A375 (cell line): ENCODE measurements around the gene TOGARAM2. TPM values are rescaled to one million over a fixed set of nuclear protein-coding genes. Genes with fewer than 3 reads are reported as not detected.

Experiments
- small RNA-seq: library from RNA; depleted of rRNA; stranded (forward); fragments of <200 nt; gene quantifications from one replicate; pipeline ENCODE3, GENCODE V24; 2014
- total RNA-seq: library from RNA; depleted of rRNA; stranded (reverse); fragments of >200 nt; shearing (Covaris generic); gene quantifications from 2 replicates; pipeline ENCODE4 v1.2.3, GENCODE V29; 2014; rRNA removed

Gene TOGARAM2
- 0.08 TPM in 1 of 2 replicates, not detected in the other for total RNA-seq

DNA sequence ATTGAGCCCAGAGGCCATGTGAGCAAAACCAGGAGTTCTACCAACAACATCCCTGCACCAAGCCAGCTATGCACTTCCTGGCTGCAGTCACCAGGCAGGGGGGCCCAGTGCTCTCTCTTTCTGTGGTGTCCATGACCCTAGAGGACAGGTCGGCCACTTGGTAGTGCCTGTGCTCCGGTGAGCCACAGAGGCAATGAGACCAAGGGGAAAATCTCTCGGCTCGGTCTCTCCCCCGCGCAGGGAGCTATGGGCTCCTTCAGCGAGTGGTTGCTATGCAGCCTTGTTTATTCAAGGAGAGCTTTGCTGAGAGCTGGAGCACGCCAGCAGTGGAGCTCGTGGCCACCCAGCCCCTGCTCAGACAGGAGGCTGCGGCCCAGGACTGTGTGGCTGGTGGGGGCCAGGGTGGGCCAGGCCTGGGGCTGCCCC, at the start of gene TOGARAM2:
TOGARAM2 (plus strand) TSS at position 283 of the 426 bp plus-strand sequence. CDS start 13,537 bp downstream, outside the sequence.

DNA sequence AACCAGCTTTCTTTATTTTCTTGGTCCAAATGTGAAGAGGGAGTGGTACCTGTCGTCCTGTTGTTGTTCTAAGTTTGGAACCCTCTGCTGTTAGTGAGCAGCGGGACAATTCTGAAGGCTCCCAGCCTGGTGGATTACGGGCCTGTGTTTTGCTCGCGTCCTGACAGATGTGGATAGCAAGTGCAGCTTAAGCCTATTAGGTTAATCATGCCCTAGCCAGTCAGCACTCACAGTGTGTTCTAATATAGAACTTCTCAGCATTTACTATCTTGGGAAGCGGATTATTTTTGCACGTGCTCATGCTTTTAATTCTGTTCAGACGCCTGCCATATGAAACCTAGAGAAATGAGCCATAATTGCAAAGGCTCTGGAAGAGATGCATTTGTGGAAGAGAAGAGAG, 93.3 kb downstream of the TOGARAM2 start, which contains the start of gene PCARE:
PCARE (minus strand) TSS at position 113 of the 400 bp plus-strand sequence. CDS start 262 bp downstream, outside the sequence.

Small RNAs within 50 kb of the gene (small RNA-seq; reads per million reads assigned to genes)
- not detected for gene RF00019

Other genes with a start within 250 kb of the TOGARAM2 start
- 67.7 and 82.4 TPM in 2 replicates for gene PPP1CB, start 229.5 kb upstream of the TOGARAM2 start, total RNA-seq
- 0.49 and 1.6 TPM in 2 replicates for gene SPDYA, start 170.5 kb upstream of the TOGARAM2 start, total RNA-seq
- 14.0 and 14.6 TPM in 2 replicates for gene TRMT61B, start 111.0 kb upstream of the TOGARAM2 start, total RNA-seq
- 106 and 151 TPM in 2 replicates for gene WDR43, start 86.6 kb upstream of the TOGARAM2 start, total RNA-seq
- 0.04 TPM in 1 of 2 replicates, not detected in the other for gene PCARE, start 93.2 kb downstream of the TOGARAM2 start, total RNA-seq
- gene CLIP4, start 134.1 kb downstream of the TOGARAM2 start, total RNA-seq: 103 and 114 TPM in 2 replicates